Neural progenitor cell (in vitro differentiated cells): ENCODE results near the gene DPT.

Source experiments
- CTCF ChIP-seq: fragments of 200-600 bp; sonication (generic); IDR thresholded peaks from 2 replicates; pipeline ENCODE4 v1.5.1; 2017; ENCODE audit warnings: antibody characterized with exemption, mild to moderate bottlenecking
- EZH2 ChIP-seq: fragments of 200-600 bp; sonication (generic); IDR thresholded peaks from 2 replicates; pipeline ENCODE4 v1.6.1; 2017; ENCODE audit warnings: antibody characterized with exemption, mild to moderate bottlenecking, moderate library complexity

DNA sequence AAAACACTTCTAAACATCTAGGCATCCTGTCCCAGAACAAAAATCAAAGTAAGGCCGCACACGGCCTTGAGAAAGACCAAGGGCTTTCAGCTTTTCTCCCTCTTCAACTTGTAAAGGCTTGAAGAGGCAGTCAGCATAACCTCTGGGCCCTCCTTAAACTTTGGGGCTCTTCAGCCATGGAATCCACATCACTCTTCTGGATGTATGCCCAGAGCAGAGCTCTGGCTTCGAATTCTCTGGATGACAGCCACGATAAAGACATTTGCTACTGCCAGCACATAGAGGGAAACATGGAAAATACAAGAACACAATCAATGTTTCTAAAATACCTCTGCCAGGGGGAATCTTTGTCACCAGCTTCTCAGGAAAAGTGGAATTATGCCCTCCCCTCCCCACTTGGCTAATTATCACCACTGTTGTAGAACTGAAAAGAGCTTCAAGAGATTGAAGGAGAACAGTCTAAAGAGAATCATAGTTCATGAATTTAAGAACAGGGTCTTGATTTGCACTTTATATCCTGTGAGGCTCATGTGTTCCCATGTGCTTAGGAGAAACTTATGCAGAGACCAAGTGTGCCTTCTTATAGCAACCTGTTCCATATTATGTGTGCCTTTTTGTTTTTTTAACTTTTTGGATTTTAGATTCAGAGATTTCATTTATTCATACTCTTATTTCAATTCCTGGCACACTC lies 39.0 kb upstream of the DPT start:
- TF ChIP-seq CTCF = no peak
- no peak for TF ChIP-seq EZH2
